ENCODE results near the gene CACNA1B. TPM values are rescaled to one million over a fixed set of nuclear protein-coding genes. Genes with fewer than 3 reads are reported as not detected.

Gene CACNA1B
- polyA plus RNA-seq, 1 of the 3 experiments (the other 2 are of a cell fraction) = 0.03 TPM

DNA sequence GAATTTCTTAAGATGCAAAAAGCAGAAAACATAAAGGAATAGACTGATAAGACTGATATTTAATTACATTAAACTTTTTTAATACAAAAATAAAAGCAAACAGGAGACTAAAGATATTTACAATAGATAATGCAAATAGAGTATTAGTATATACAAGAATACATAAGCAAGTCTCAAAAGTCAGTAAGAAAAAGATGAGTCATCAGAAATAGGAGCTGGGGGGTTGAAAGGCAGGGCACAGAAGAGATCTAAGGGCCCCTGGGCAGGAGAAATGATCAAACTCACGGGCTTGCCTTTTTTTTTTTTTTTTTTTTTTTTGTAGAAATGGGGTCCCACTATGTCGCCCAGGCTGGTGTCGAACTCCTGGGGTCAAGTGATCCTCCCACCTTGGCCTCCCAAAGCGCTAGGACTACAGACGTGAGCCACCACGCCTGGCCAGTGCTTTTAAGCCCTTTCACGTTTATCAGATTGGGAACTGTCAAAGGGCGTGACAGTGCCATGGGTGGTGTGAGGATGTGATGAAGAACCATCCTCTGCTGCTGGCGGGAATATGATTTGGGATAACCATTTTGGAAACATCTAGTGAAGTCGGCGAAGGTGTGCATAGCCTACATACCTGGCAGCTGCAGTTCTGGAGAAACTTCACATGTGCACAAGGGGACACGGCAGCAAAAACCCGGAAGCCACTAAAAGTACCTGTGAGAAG is 126.1 kb downstream of the CACNA1B start (continued):
- TF ChIP-seq, protein P1, sequence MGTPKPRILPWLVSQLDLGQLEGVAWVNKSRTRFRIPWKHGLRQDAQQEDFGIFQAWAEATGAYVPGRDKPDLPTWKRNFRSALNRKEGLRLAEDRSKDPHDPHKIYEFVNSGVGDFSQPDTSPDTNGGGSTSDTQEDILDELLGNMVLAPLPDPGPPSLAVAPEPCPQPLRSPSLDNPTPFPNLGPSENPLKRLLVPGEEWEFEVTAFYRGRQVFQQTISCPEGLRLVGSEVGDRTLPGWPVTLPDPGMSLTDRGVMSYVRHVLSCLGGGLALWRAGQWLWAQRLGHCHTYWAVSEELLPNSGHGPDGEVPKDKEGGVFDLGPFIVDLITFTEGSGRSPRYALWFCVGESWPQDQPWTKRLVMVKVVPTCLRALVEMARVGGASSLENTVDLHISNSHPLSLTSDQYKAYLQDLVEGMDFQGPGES (IDR thresholded peaks at IDR 0.05; ENCODE audit: low read depth, low read length) = no peak
- TF ChIP-seq, protein P2, sequence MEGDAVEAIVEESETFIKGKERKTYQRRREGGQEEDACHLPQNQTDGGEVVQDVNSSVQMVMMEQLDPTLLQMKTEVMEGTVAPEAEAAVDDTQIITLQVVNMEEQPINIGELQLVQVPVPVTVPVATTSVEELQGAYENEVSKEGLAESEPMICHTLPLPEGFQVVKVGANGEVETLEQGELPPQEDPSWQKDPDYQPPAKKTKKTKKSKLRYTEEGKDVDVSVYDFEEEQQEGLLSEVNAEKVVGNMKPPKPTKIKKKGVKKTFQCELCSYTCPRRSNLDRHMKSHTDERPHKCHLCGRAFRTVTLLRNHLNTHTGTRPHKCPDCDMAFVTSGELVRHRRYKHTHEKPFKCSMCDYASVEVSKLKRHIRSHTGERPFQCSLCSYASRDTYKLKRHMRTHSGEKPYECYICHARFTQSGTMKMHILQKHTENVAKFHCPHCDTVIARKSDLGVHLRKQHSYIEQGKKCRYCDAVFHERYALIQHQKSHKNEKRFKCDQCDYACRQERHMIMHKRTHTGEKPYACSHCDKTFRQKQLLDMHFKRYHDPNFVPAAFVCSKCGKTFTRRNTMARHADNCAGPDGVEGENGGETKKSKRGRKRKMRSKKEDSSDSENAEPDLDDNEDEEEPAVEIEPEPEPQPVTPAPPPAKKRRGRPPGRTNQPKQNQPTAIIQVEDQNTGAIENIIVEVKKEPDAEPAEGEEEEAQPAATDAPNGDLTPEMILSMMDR (IDR thresholded peaks at IDR 0.05) = no peak
- no peak for TF ChIP-seq MEF2A (IDR thresholded peaks at IDR 0.05; ENCODE audit: borderline replicate concordance, low read depth)

DNA sequence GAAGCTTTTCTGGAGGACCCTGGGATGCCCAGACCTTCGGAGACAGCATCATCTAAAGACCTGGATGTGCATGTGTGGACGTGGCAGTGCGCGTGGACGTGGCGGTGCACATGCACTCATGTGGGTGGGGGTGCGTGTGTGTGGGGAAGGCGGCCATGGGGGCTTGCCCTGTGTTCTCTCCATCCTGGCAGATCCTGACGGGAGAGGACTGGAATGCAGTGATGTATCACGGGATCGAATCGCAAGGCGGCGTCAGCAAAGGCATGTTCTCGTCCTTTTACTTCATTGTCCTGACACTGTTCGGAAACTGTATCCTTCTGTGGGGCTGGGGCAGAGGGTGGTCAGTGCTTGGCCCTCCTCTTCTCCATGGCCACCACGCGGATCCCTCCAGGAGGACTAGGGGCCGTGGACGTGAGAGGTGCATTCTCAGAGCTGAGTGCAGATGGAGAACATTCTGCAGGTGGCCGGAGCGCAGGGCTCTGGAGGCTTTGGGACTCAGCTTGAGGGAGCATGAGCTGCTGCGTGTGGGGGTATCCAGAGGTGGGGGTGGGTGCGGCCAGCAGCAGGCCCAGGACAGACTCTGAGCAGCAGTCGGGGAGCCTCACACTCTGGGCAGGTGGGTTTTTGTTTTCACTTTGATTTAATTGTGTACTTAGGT is 129.1 kb downstream of the CACNA1B start:
- TF ChIP-seq TCF12 (IDR thresholded peaks at IDR 0.05) = no peak
- no peak for TF ChIP-seq FOXJ3 (CRISPR knock-in tag; IDR thresholded peaks at IDR 0.05)
- TF ChIP-seq RAD21 (IDR thresholded peaks at IDR 0.05; ENCODE audit: low read length) = no peak
- no peak for TF ChIP-seq NFIC (IDR thresholded peaks at IDR 0.05; ENCODE audit: borderline replicate concordance)
- no peak for TF ChIP-seq EP300 (IDR thresholded peaks at IDR 0.05; ENCODE audit: borderline replicate concordance in 1 of 2, low read depth in 1 of 2, low read length in 1 of 2)
- TF ChIP-seq MXI1 (IDR thresholded peaks at IDR 0.05; ENCODE audit: low read depth, low read length) = no peak
- TF ChIP-seq, protein P3, sequence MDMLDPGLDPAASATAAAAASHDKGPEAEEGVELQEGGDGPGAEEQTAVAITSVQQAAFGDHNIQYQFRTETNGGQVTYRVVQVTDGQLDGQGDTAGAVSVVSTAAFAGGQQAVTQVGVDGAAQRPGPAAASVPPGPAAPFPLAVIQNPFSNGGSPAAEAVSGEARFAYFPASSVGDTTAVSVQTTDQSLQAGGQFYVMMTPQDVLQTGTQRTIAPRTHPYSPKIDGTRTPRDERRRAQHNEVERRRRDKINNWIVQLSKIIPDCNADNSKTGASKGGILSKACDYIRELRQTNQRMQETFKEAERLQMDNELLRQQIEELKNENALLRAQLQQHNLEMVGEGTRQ (IDR thresholded peaks at IDR 0.05; ENCODE audit: borderline replicate concordance, low read depth, low read length) = no peak
- TF ChIP-seq POLR2AphosphoS5 (IDR thresholded peaks at IDR 0.05; ENCODE audit: low read depth, low read length) = no peak
- no peak for TF ChIP-seq TEAD4 (IDR thresholded peaks at IDR 0.05; ENCODE audit: borderline replicate concordance, insufficient read depth)
- no peak for TF ChIP-seq RCOR1 (IDR thresholded peaks at IDR 0.05; ENCODE audit: low read length)
- TF ChIP-seq GATA2 (CRISPR knock-in tag; IDR thresholded peaks at IDR 0.05) = no peak
- no peak for TF ChIP-seq FOSL2 (IDR thresholded peaks at IDR 0.05; ENCODE audit: borderline replicate concordance, low read depth)
- TF ChIP-seq MEF2A (IDR thresholded peaks at IDR 0.05; ENCODE audit: borderline replicate concordance, low read depth) = no peak
- no peak for TF ChIP-seq JUND (IDR thresholded peaks at IDR 0.05)
- no peak for TF ChIP-seq RFX5 (IDR thresholded peaks at IDR 0.05; ENCODE audit: low read length)
- TF ChIP-seq CHD2 (IDR thresholded peaks at IDR 0.05; ENCODE audit: low read length, partially characterized antibody) = no peak
- no peak for TF ChIP-seq ELF1 (IDR thresholded peaks at IDR 0.05)
- TF ChIP-seq YY1 (IDR thresholded peaks at IDR 0.05; ENCODE audit: low read depth) = no peak
- Histone ChIP-seq H3K9me3 (no peaks in the 10 kb centered on the region), H3K4me3 (ENCODE audit: low read depth in 2 of 2, low read length in 1 of 2) (no peak overlapping the region), H3K9me2 (no peaks in the 10 kb centered on the region), H3K27me3 (ENCODE audit: insufficient read depth) (no peaks in the 10 kb centered on the region), H3K79me2 (ENCODE audit: insufficient read depth) (no peaks in the 10 kb centered on the region), H3K4me1 (ENCODE audit: control insufficient read depth in 1 of 2, insufficient read depth in 2 of 2, low read depth in 1 of 2, low read length in 1 of 2) (no peaks in the 10 kb centered on the region; a peak in 1 of 4 replicates), H3K9ac (no peak overlapping the region), H3K27ac (ENCODE audit: low read depth in 2 of 2, low read length in 1 of 2) (no peak overlapping the region), H3F3A (replicated peaks; ENCODE audit: insufficient read depth) (no peaks in the 10 kb centered on the region), H3K4me2 (no peak overlapping the region), H2AFZ (ENCODE audit: low read depth) (no peak overlapping the region), H4K20me1 (ENCODE audit: insufficient read depth) (no peaks in the 10 kb centered on the region), H3K36me3 (replicated peaks in 1 of 2; ENCODE audit: control insufficient read depth in 1 of 2, insufficient read depth in 2 of 2, low read length in 1 of 2) (no peaks in the 10 kb centered on the region)
- no peak for DNase-seq
- WGBS (ENCODE audit: low lambda C conversion rate) = 70% methylated on average over 24 of the region's 25 CpGs
- ChIA-PET POLR2A (no interaction called here), CTCF (no interaction called here)

All from SK-N-SH (cell line).